HG02623 (cell line): ENCODE data around the gene CMSS1.

Experiments
- ATAC-seq: cut with Tn5 transposase; IDR thresholded peaks from one replicate; pipeline ENCODE4 v1.9.1; 2021; ENCODE audit warnings: moderate library complexity; ENCODE audit not compliant: unreplicated experiment

The CMSS1 gene

GRCh38 chr3:99851955-99852354 lies 34.3 kb downstream of the CMSS1 start:
- ATAC-seq, result no peak

- no peak for ATAC-seq
Observed at GRCh38 chr3:99852851-99853250, 35.2 kb downstream of the CMSS1 start.

GRCh38 chr3:99854756-99855298 lies 37.2 kb downstream of the CMSS1 start:
- ATAC-seq, result no peak

GRCh38 chr3:99855900-99856299 lies 38.2 kb downstream of the CMSS1 start:
- ATAC-seq, result no peak

- ATAC-seq, result no peak
Observed at GRCh38 chr3:99856437-99857220, 39.0 kb downstream of the CMSS1 start.

- no peak for ATAC-seq
Observed at GRCh38 chr3:99857278-99857677, 39.6 kb downstream of the CMSS1 start.

GRCh38 chr3:99858469-99858868 lies 40.8 kb downstream of the CMSS1 start:
- ATAC-seq, result no peak

- no peak for ATAC-seq
Observed at GRCh38 chr3:99859825-99860224, 42.2 kb downstream of the CMSS1 start.

GRCh38 chr3:99861216-99861615 lies 43.6 kb downstream of the CMSS1 start:
- no peak for ATAC-seq

- no peak for ATAC-seq
Observed at GRCh38 chr3:99862208-99862607, 44.5 kb downstream of the CMSS1 start.

- ATAC-seq, result no peak
Observed at GRCh38 chr3:99863002-99863401, 45.3 kb downstream of the CMSS1 start.

GRCh38 chr3:99863588-99863987 lies 45.9 kb downstream of the CMSS1 start:
- ATAC-seq, result no peak

GRCh38 chr3:99864289-99864688 lies 46.6 kb downstream of the CMSS1 start:
- no peak for ATAC-seq

- ATAC-seq, result no peak
Observed at GRCh38 chr3:99865321-99865720, 47.7 kb downstream of the CMSS1 start.

GRCh38 chr3:99866261-99866761 lies 48.6 kb downstream of the CMSS1 start:
- ATAC-seq, result no peak

- ATAC-seq, result no peak
Observed at GRCh38 chr3:99867594-99868310, 50.1 kb downstream of the CMSS1 start.

GRCh38 chr3:99868311-99868646 lies 50.6 kb downstream of the CMSS1 start:
- ATAC-seq, result no peak

GRCh38 chr3:99869621-99870020 lies 52.0 kb downstream of the CMSS1 start:
- no peak for ATAC-seq

- ATAC-seq, result no peak
Observed at GRCh38 chr3:99870712-99871111, 53.0 kb downstream of the CMSS1 start.

GRCh38 chr3:99871231-99872045 lies 53.8 kb downstream of the CMSS1 start:
- ATAC-seq, result no peak

- ATAC-seq, result peak; percentile 52
Observed at GRCh38 chr3:99872923-99873254, 55.2 kb downstream of the CMSS1 start.
